Smooth muscle cell (in vitro differentiated cells): ENCODE results near the gene TPO. TPM values are rescaled to one million over a fixed set of nuclear protein-coding genes. Genes with fewer than 3 reads are reported as not detected.

Source experiments
- DNase-seq: peaks from one replicate; lab custom pipeline; 2025; ENCODE audit not compliant: unreplicated experiment; lab: John Stamatoyannopoulos, UW
- H2AFZ ChIP-seq: fragments of 200-600 bp; sonication (generic); 2 replicates; pipeline ENCODE4 v1.6.0; 2016; ENCODE audit warnings: antibody characterized with exemption, low read depth, mild to moderate bottlenecking
- H3F3A ChIP-seq: fragments of 200-600 bp; sonication (generic); 2 replicates; pipeline ENCODE4 v1.6.0; 2017; ENCODE audit warnings: antibody characterized with exemption, low read depth
- H3K27ac ChIP-seq: fragments of 200-600 bp; sonication (generic); 2 replicates; pipeline ENCODE4 v1.5.1; 2016; ENCODE audit warnings: low read depth, mild to moderate bottlenecking
- H3K27me3 ChIP-seq: fragments of 200-600 bp; sonication (generic); 2 replicates; pipeline ENCODE4 v1.6.1; 2016; ENCODE audit warnings: low read depth, mild to moderate bottlenecking
- H3K36me3 ChIP-seq: fragments of 200-600 bp; sonication (generic); 2 replicates; pipeline ENCODE4 v1.5.1; 2016; ENCODE audit warnings: low read depth
- H3K4me1 ChIP-seq: fragments of 200-600 bp; sonication (generic); 2 replicates; pipeline ENCODE4 v1.5.1; 2016; ENCODE audit warnings: low read depth
- H3K4me2 ChIP-seq: fragments of 200-600 bp; sonication (generic); 2 replicates; pipeline ENCODE4 v1.6.0; 2016; ENCODE audit warnings: mild to moderate bottlenecking
- H3K4me3 ChIP-seq: fragments of 200-600 bp; sonication (generic); 2 replicates; pipeline ENCODE4 v1.5.1; 2016; ENCODE audit warnings: mild to moderate bottlenecking
- H3K79me2 ChIP-seq: fragments of 200-600 bp; sonication (generic); 2 replicates; pipeline ENCODE4 v1.6.0; 2016; ENCODE audit warnings: low read depth, mild to moderate bottlenecking
- H3K9ac ChIP-seq: fragments of 200-600 bp; sonication (generic); 2 replicates; pipeline ENCODE4 v1.6.0; 2016; ENCODE audit warnings: low read depth
- H3K9me3 ChIP-seq: fragments of 200-600 bp; sonication (generic); replicated peaks from 2 replicates; pipeline ENCODE4 v1.5.1; 2016; ENCODE audit warnings: low read depth
- H4K20me1 ChIP-seq: fragments of 200-600 bp; sonication (generic); 2 replicates; pipeline ENCODE4 v1.6.0; 2016; ENCODE audit warnings: low read depth
- WGBS: methylation state at CpG from one replicate; pipeline ENCODE4 v1.1.7; 2016; ENCODE audit warnings: low lambda C conversion rate; 5-methylcytosine and 5-hydroxymethylcytosine counted together
- polyA plus RNA-seq: library from polyadenylated mRNA; unstranded; fragments of >200 nt; fragmentation: Nextera tagmentation; extraction: Ambion mirVana; gene quantifications from 2 replicates; pipeline ENCODE4 v1.2.1, GENCODE V29; 2016
- total RNA-seq: library from RNA; depleted of rRNA; stranded (reverse); fragments of >200 nt; gene quantifications from 2 replicates; pipeline ENCODE4 v1.2.3, GENCODE V29; 2014
- TF ChIP-seq, protein P1 (sequence below): fragments of 200-600 bp; sonication (generic); IDR thresholded peaks from 2 replicates; pipeline ENCODE4 v1.5.1; 2017; ENCODE audit warnings: borderline replicate concordance, mild to moderate bottlenecking, antibody characterized with exemption; ENCODE audit not compliant: insufficient read depth, poor library complexity, severe bottlenecking

Gene TPO
- total and polyA plus RNA-seq, 2 experiments from 2014 or later: not detected

DNA sequence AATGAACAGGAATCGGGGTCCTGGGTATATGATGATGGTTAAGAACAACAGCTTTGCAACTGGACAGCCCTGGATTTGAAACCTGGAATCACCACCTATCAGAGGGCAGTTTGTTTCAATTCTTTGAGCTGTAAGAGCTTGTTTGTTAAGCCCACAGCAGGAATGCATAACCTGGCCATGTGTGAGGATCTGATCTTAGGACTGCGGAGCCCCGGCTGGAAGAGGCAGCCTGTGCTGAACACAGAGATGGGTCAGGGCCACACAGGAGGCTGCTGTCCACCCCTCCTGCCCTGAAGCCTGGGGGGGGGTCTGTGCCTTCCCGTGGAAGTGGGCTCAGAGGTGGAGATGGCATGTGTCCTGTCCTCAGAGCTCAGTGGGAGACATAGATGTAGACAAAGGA lies 24.3 kb downstream of the TPO start:
- Histone ChIP-seq H3F3A (no peaks in the 10 kb centered on the region), H3K36me3 (no peaks in the 10 kb centered on the region), H3K27me3 (no peaks in the 10 kb centered on the region), H4K20me1 (no peaks in the 10 kb centered on the region), H3K4me2 (no peak overlapping the region), H3K4me3 (no peak overlapping the region), H3K79me2 (no peaks in the 10 kb centered on the region), H3K9ac (no peak overlapping the region), H3K9me3 (no peaks in the 10 kb centered on the region), H2AFZ (no peak overlapping the region), H3K4me1 (no peaks in the 10 kb centered on the region), H3K27ac (no peak overlapping the region)
- no peak for DNase-seq
- WGBS: 96% methylated on average over 4 of the region's 4 CpGs
- TF ChIP-seq, protein P1, sequence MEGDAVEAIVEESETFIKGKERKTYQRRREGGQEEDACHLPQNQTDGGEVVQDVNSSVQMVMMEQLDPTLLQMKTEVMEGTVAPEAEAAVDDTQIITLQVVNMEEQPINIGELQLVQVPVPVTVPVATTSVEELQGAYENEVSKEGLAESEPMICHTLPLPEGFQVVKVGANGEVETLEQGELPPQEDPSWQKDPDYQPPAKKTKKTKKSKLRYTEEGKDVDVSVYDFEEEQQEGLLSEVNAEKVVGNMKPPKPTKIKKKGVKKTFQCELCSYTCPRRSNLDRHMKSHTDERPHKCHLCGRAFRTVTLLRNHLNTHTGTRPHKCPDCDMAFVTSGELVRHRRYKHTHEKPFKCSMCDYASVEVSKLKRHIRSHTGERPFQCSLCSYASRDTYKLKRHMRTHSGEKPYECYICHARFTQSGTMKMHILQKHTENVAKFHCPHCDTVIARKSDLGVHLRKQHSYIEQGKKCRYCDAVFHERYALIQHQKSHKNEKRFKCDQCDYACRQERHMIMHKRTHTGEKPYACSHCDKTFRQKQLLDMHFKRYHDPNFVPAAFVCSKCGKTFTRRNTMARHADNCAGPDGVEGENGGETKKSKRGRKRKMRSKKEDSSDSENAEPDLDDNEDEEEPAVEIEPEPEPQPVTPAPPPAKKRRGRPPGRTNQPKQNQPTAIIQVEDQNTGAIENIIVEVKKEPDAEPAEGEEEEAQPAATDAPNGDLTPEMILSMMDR: no peak

DNA sequence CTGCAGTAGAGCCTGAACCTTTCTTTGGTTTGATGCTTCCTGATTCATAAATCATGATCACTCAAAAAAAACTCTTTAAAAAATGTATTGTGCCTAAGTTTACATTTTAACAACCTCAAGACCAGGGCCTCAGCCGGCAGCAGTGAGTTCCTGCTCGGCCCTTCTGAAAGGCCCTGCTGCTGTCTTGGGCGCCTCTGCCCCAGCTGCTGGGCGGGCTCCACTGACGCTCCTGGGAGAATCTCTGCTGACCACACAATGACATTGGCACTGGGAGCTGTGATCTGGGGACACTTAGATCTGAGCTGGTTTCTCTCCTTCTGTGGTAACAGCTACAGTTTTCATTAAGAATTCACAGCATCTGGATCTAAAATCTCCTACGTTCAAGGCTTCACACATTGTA lies 25.7 kb downstream of the TPO start:
- H3K27me3 ChIP-seq: no peaks in the 10 kb centered on the region
- no peaks in the 10 kb centered on the region for H3F3A ChIP-seq
- no peak overlapping the region for H3K27ac ChIP-seq
- 95% methylated on average over 6 of the region's 6 CpGs for WGBS
- H3K4me3 ChIP-seq: no peak overlapping the region
- no peaks in the 10 kb centered on the region for H3K4me1 ChIP-seq
- no peaks in the 10 kb centered on the region for H4K20me1 ChIP-seq
- TF ChIP-seq, protein P1: no peak
- H3K9me3 ChIP-seq: no peaks in the 10 kb centered on the region
- no peak overlapping the region for H3K4me2 ChIP-seq
- DNase-seq: no peak
- H3K79me2 ChIP-seq: no peaks in the 10 kb centered on the region
- H2AFZ ChIP-seq: no peak overlapping the region
- H3K9ac ChIP-seq: no peak overlapping the region
- H3K36me3 ChIP-seq: no peaks in the 10 kb centered on the region

DNA sequence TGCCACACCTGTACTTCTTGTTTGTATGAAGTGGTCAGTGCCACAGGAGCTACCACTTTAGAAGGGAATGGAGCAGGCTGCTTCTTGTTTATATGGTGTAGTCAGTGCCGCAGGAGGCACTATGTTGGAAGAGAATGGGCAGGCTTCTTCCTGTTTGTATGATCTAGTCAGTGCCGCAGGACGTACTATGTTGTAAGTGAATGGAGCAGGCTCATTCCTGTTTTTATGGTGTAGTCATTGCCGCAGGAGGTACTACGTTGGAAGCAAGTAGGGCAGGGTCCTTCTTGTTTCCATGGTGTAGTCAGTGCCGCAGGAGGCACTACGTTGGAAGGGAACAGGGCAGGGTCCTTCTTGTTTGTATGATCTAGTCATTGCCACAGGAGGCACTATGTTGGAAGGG lies 27.3 kb downstream of the TPO start:
- no peaks in the 10 kb centered on the region for H3K4me1 ChIP-seq
- no peaks in the 10 kb centered on the region for H3K79me2 ChIP-seq
- H3K27me3 ChIP-seq: no peaks in the 10 kb centered on the region
- H3K36me3 ChIP-seq: no peaks in the 10 kb centered on the region
- WGBS: 91% methylated on average over 7 of the region's 7 CpGs
- H3K4me2 ChIP-seq: no peak overlapping the region
- H2AFZ ChIP-seq: no peak overlapping the region
- H3F3A ChIP-seq: no peaks in the 10 kb centered on the region
- no peak overlapping the region for H3K4me3 ChIP-seq
- no peaks in the 10 kb centered on the region for H4K20me1 ChIP-seq
- TF ChIP-seq, protein P1: no peak
- no peaks in the 10 kb centered on the region for H3K9me3 ChIP-seq
- no peak overlapping the region for H3K9ac ChIP-seq
- DNase-seq: no peak
- H3K27ac ChIP-seq: no peak overlapping the region

DNA sequence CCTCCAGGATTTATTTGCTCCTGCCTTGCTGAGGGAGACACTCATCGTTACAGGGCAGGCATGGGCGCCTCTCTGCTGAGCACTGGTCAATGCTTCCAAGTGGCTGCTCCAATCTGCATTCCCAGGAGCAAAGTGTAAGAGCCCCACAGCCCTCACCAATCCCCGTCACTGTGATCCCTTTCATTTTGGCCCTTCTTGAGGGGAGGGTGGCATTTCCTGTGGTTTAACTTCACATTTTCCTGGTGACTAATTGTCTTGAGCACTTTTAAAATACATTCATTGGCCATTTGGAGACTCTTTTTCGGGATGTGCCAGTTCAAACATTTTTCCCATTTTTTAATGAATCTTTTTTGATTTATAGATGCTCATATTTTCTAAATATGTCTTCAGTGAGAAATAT lies 33.0 kb downstream of the TPO start:
- Histone ChIP-seq H2AFZ (no peak overlapping the region), H4K20me1 (no peaks in the 10 kb centered on the region), H3K4me3 (no peak overlapping the region), H3K79me2 (no peaks in the 10 kb centered on the region), H3K36me3 (no peaks in the 10 kb centered on the region), H3K27ac (no peak overlapping the region), H3K4me1 (no peaks in the 10 kb centered on the region), H3K4me2 (no peak overlapping the region), H3K27me3 (peaks cover 5% of the 10 kb centered on the region), H3K9ac (no peak overlapping the region), H3K9me3 (no peaks in the 10 kb centered on the region), H3F3A (no peaks in the 10 kb centered on the region)
- DNase-seq: no peak
- TF ChIP-seq, protein P1: no peak
- WGBS: 71% methylated on average over 4 of the region's 4 CpGs
